Large intestine (tissue), 3 donors: ENCODE data around the gene DYRK4. TPM values are rescaled to one million over a fixed set of nuclear protein-coding genes. Genes with fewer than 3 reads are reported as not detected.
A peak's percentile ranks its signal among the peaks of the same experiment; 100 is the strongest.

Experiments used
- DNase-seq, 2 donors: peaks; one replicate each; pipeline versions ENCODE4 v3.0.0 to v3.0.0-alpha.2; 2013
- H3K27ac ChIP-seq: one replicate; pipeline ENCODE4 v1.5.1; 2013; ENCODE audit warnings: low read length
- H3K27me3 ChIP-seq: 2 replicates; pipeline ENCODE4 v1.6.1; 2013; ENCODE audit warnings: low read length; ENCODE audit not compliant: control insufficient read depth, insufficient read depth
- H3K36me3 ChIP-seq: 2 replicates; pipeline ENCODE4 v1.6.1; 2013; ENCODE audit warnings: low read length; ENCODE audit not compliant: control insufficient read depth, insufficient read depth
- H3K4me1 ChIP-seq: one replicate; pipeline ENCODE4 v1.6.1; 2013; ENCODE audit warnings: low read length; ENCODE audit not compliant: control insufficient read depth, insufficient read depth
- H3K4me3 ChIP-seq: one replicate; pipeline ENCODE4 v1.5.1; 2013; ENCODE audit warnings: low read length
- H3K9me3 ChIP-seq: one replicate; pipeline ENCODE4 v1.6.1; 2013; ENCODE audit warnings: mild to moderate bottlenecking, low read depth, low read length, moderate library complexity; ENCODE audit not compliant: control insufficient read depth
- WGBS: methylation state at CpG from one replicate; pipeline ENCODE4 v1.1.5; 2013; ENCODE audit warnings: low lambda C conversion rate; ENCODE audit not compliant: insufficient coverage; 5-methylcytosine and 5-hydroxymethylcytosine counted together
- polyA plus RNA-seq: library from polyadenylated mRNA; unstranded; fragments of 120-200 nt; gene quantifications from one replicate; pipeline ENCODE4 v1.2.1, GENCODE V29; 2013

The DYRK4 gene
- polyA plus RNA-seq, 1 donor: 59.6 TPM

- no peaks in the 10 kb centered on the region for H3K9me3 ChIP-seq
- H3K36me3 ChIP-seq: peaks cover 2% of the 10 kb centered on the region
- H3K4me1 ChIP-seq: peaks cover 11% of the 10 kb centered on the region
- 0% methylated on average over 4 of the region's 6 CpGs for WGBS
- H3K27me3 ChIP-seq: no peaks in the 10 kb centered on the region
- peak overlapping the region; percentile 99 for H3K27ac ChIP-seq
- DNase-seq: no peak
- H3K4me3 ChIP-seq: peak overlapping the region; percentile 86
These were observed 87.3 kb downstream of the DYRK4 start for GRCh38 chr12:4649358-4649661.

GRCh38 chr12:4653257-4653656 lies 91.2 kb downstream of the DYRK4 start:
- Histone ChIP-seq H3K4me3 (no peak overlapping the region), H3K36me3 (peaks cover 35% of the 10 kb centered on the region), H3K4me1 (peaks cover 5% of the 10 kb centered on the region), H3K9me3 (no peaks in the 10 kb centered on the region), H3K27me3 (no peaks in the 10 kb centered on the region), H3K27ac (no peak overlapping the region)
- no peak for DNase-seq

- DNase-seq: no peak
- Histone ChIP-seq H3K36me3 (peaks cover 39% of the 10 kb centered on the region), H3K27me3 (no peaks in the 10 kb centered on the region), H3K27ac (no peak overlapping the region), H3K4me3 (no peak overlapping the region), H3K9me3 (no peaks in the 10 kb centered on the region), H3K4me1 (peaks cover 5% of the 10 kb centered on the region)
- 56% methylated on average over 1 of the region's 2 CpGs for WGBS
These were observed 91.7 kb downstream of the DYRK4 start for GRCh38 chr12:4653691-4654090.

Other genes starting within 250 kb of the DYRK4 start
- gene TIGAR, start 241.0 kb upstream of the DYRK4 start, polyA plus RNA-seq: 5.0 TPM
- 6.5 TPM for gene FGF23, start 182.5 kb upstream of the DYRK4 start, polyA plus RNA-seq
- 0.07 TPM for gene FGF6, start 116.4 kb upstream of the DYRK4 start, polyA plus RNA-seq
- gene RAD51AP1, start 23.3 kb upstream of the DYRK4 start, polyA plus RNA-seq: 16.0 TPM
- gene AKAP3, start 86.8 kb downstream of the DYRK4 start, polyA plus RNA-seq: 2.4 TPM
- 70.8 TPM for gene NDUFA9, start 86.9 kb downstream of the DYRK4 start, polyA plus RNA-seq
- 19.5 TPM for gene GALNT8, start 158.2 kb downstream of the DYRK4 start, polyA plus RNA-seq